GM12864 (cell line): ENCODE results near the gene CAND1.

Experiments used
- DNase-seq: peaks from one replicate; pipeline ENCODE4 v3.0.0-alpha.2; 2011; ENCODE audit warnings: low read depth
- H3K4me3 ChIP-seq: 2 replicates; pipeline ENCODE4 v1.5.1; 2011; ENCODE audit warnings: mild to moderate bottlenecking, low read depth, low read length, control low read depth
- TF ChIP-seq, protein P1 (sequence below): IDR thresholded peaks from 2 replicates; pipeline ENCODE4 v1.5.1; 2011; ENCODE audit warnings: low read depth, mild to moderate bottlenecking, moderate library complexity, low read length, control low read depth, inconsistent platforms; ENCODE audit errors: missing control alignments

The CAND1 gene

DNA sequence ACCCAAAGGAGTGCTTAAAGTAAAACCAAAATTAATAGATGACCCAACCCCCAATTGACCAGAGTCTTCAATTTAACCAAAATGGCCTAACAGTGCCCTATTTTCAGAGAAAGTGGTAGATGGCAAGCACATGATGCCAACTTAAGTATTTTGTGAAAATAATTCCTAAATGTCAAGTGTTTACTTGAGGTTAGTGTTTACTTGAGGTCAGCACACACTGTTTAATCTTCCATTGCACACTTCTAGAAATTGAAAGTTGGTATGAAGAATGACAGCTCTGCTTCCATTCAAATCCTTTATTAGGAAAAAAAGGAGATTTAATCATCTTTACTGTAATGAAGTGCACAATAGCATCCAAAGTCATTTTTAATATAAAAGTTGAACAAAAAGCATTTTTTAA lies 25.9 kb upstream of the CAND1 start:
- H3K4me3 ChIP-seq, result no peak overlapping the region
- TF ChIP-seq, protein P1, sequence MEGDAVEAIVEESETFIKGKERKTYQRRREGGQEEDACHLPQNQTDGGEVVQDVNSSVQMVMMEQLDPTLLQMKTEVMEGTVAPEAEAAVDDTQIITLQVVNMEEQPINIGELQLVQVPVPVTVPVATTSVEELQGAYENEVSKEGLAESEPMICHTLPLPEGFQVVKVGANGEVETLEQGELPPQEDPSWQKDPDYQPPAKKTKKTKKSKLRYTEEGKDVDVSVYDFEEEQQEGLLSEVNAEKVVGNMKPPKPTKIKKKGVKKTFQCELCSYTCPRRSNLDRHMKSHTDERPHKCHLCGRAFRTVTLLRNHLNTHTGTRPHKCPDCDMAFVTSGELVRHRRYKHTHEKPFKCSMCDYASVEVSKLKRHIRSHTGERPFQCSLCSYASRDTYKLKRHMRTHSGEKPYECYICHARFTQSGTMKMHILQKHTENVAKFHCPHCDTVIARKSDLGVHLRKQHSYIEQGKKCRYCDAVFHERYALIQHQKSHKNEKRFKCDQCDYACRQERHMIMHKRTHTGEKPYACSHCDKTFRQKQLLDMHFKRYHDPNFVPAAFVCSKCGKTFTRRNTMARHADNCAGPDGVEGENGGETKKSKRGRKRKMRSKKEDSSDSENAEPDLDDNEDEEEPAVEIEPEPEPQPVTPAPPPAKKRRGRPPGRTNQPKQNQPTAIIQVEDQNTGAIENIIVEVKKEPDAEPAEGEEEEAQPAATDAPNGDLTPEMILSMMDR, result no peak
- DNase-seq, result no peak

DNA sequence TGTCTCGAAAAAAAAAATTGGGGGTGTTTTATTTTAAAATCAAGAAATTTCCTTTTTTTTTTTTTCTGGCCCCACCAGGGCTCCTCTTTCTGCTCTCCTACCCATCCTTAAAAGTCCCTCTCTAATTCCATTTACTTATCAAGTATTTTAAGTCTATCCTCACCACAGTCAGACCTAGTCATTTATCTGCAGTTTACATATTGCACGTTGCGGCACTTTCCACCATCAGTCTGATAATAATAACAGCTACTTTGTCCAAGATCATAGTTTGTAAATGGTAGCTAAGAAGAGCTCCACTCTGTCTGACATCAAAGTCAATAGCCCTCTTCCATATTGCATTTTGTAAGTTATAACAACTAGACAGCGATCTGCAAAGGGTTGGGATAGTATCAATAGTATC lies 23.6 kb upstream of the CAND1 start:
- no peak for DNase-seq
- TF ChIP-seq, protein P1, result no peak

DNA sequence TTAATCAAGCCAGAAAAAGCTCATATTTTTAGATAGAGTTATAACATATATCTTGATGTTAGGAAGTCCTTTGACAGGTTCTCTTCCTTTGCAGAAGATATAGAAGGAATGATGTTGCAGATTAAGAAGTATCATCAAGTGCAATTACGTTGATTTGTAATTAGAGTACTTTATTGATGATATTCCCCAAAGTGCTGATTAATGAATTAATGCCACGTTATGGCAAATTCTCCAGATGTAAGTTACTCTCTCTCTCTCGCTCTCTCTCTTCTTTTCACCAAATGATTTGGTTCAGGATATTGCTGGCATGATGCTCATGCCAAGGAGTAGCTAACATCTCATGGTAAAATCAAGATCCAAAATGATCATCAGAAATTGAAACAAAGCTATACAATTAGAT lies 18.1 kb upstream of the CAND1 start:
- TF ChIP-seq, protein P1, result no peak
- DNase-seq, result no peak
- no peak overlapping the region for H3K4me3 ChIP-seq

More for the DNA sequence above, 23.6 kb upstream of the CAND1 start:
- no peak overlapping the region for H3K4me3 ChIP-seq

DNA sequence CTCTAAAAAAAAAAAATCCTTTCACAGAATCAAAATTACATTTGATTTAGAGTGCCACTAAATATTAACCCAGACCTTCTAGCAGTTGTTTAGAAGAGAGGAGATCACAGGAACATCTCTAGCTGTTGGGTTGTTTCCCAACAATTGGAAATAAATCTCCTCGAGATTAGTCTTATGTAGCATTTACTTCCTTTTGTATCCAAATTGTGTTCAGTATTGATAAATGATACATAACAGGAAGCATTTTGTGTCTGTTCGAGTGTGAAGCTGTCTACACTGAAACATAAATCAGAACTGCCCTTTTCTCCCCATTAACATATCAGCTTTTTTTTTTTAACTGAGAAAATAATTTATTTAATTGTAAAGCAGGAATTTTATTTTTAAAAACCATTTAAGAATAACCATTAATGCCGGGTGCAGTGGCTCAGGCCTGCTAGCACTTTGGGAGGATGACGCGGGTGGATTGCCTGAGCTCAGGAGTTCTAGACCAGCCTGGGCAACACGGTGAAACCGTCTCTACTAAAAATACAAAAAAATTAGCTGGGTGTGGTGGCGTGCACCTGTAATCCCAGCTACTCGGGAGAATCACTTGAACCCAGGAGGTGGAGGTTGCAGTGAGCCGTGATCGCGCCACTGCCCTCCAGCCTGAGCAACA lies 14.7 kb upstream of the CAND1 start:
- DNase-seq, result no peak
- no peak overlapping the region for H3K4me3 ChIP-seq
- TF ChIP-seq, protein P1, result no peak

DNA sequence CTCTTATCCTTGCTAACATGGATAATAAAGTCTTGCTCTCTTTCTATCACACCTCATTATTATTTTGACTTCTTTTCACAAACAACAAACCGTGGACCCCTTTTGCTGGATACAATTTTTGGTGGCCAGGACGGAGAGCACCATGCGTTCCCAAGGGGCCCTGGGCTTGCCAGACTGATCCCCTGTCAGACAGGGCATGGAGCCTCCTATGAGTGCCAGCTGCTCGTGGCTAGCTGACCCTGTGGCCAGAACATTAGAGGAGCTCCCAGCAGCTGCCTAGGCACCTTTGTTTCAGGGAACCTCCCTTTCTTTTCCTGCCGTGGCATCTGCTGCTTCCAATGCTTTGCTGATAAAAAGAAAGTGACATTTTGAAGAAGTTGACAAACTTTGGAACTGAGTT lies 12.5 kb upstream of the CAND1 start:
- TF ChIP-seq, protein P1, result no peak
- no peak for DNase-seq
- H3K4me3 ChIP-seq, result no peak overlapping the region

DNA sequence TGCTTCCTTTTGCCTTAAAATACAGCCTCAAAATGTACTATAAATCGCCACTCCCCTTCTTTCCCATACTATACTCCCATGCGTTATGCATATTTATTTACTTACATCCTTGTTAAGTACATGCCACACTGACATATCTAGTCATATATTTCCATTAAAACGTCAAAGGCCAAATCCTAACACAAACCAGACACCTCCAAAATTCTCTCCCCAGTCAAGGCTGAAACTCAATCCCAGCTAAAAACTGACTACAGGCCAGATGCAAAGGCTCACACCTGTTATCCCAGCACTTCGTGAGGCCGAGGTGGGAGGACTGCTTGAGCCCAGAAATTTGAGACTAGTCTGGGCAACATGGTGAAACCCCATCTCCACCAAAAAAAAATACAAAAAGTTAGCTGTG lies 5.7 kb upstream of the CAND1 start:
- H3K4me3 ChIP-seq, result no peak overlapping the region
- DNase-seq, result no peak
- TF ChIP-seq, protein P1, result no peak

DNA sequence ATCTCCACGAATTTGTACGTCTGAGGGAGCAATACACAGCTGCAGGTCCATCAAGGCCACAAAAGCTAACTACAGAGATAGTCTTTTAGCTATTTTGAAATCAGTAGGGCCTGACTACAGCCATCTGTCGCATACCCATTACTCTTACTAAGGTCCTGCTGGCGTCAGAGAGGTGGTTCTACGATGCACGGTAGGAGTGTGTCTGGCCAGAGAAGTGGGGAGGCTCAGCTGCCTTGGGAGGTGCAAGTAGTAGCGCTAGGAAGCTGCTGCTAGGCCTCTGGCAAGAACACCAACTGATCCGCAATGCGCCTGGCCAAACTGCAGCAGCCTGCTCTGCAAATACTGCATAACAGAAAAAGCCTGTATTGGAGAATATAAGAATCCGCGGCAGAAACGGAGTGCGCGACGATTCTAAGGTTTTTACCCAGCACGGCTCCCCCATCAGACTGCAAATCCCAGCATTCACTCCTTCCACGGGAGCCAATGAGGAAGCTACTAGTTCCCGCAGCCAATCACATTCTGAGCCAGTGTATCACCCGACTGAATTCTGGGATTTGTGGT lies 743 bp upstream of the CAND1 start:
- H3K4me3 ChIP-seq, result peak overlapping the region; percentile 58
- TF ChIP-seq, protein P1, result no peak
- DNase-seq, result peak; percentile 99
